NCI-H446 (cell line): ENCODE measurements around the gene SDR9C7.
"Not testable (repeated sequence)": the region's sequence is repeated elsewhere in the genome, so short reads cannot be mapped to it uniquely, and the experiment has no call there.

Experiments
- DNase-seq, 2 experiments: peaks; one replicate each; lab custom pipeline; 2025; lab: John Stamatoyannopoulos, UW

Gene SDR9C7

DNA sequence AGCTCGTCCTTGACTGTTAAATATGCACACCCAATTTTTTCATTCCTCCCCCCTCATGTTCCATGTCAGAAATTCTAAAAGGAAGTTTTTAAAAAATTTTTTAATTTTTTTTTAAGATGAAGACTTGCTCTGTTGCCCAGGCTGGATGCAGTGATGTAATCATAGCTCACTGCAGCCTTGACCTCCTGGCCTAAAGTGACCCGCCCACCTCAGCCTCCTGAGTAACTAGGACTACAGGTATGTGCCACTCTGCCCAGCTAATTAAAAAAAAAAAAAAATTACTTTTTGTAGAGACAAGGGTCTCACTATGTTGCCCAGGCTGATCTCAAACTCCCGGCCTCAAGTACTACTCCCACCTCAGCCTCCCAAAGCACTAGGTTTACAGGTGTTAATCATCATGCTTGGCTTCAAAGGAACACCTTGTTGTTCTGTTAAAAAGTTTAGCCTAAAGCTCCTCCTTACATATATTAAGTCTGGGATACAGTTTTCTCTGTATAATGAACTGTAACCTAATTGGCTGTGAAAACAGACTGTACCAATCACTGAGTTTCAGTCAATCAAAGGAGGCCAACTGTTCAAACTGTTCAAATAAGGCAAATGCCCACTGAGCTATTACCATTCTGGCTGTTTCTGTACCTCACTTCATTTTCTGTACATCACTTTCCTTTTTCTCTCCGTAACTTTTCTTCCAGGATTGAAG is 17.8 kb downstream of the SDR9C7 start:
- no peak for DNase-seq

GRCh38 chr12:56914724-56915123 is 19.5 kb downstream of the SDR9C7 start:
- no peak for DNase-seq

DNA sequence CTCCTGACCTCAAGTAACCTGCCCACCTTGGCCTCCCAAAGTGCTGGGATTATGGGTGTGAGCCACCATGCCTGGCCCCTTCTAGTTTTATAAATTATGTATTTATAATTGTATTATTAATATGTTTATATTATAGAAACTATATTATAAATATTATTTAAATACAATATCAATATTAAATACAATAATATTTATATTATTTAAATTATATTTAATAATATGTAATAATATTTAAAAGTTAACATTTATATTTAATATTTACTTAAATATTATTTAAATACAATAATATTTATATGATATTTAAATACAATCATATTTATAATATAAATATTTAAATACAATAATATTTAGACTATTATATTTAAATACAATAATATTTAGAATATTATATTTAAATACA is 20.0 kb downstream of the SDR9C7 start:
- no peak for DNase-seq

GRCh38 chr12:56909403-56909802 is 24.8 kb downstream of the SDR9C7 start:
- not testable (repeated sequence) for DNase-seq

GRCh38 chr12:56908136-56908535 is 26.1 kb downstream of the SDR9C7 start:
- no peak for DNase-seq

GRCh38 chr12:56905852-56906251 is 28.4 kb downstream of the SDR9C7 start:
- DNase-seq, result no peak

- no peak for DNase-seq
Measured at GRCh38 chr12:56903374-56903773, 30.8 kb downstream of the SDR9C7 start.

- not testable (repeated sequence) for DNase-seq
Measured at GRCh38 chr12:56901313-56901712, 32.9 kb downstream of the SDR9C7 start.

DNA sequence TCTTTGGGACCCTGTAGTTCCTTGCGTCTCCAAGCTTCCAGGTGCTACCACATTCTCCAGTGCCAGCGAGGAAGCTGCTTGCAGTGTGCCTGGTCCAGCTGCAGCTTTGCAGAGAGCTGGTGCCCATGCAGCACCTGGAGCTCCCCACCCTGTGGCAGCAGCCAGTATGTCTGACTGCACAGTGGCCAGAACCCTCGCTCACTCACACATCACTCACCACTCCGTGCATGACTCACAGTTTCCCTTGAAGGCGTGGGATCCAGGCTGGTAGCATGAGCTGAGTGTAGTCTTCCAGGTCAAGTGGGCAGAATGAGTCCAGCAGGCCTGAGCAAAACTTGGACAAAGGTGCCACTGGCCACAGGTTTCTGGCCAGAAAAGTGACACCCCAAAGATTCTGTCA is 33.6 kb downstream of the SDR9C7 start:
- DNase-seq, result no peak

DNA sequence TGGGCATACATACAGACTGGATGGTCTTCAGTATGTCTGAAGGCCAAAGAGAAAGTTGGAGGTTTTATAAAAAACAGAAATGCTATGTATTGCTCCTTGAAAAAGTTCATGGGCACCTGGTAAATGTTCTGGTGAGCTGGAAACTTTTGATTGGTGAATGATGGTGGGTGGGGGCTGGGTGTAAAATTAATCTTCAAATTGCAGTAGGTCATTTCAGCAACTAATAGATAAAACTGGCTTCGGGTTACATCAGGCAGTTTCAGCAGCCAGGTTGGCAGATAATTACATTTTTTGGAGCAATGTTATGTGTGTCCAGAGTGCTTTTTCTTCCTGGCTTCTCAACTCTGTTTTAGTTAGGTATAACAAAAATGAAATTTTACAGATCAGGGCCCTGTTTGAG is 35.3 kb downstream of the SDR9C7 start:
- no peak for DNase-seq

DNA sequence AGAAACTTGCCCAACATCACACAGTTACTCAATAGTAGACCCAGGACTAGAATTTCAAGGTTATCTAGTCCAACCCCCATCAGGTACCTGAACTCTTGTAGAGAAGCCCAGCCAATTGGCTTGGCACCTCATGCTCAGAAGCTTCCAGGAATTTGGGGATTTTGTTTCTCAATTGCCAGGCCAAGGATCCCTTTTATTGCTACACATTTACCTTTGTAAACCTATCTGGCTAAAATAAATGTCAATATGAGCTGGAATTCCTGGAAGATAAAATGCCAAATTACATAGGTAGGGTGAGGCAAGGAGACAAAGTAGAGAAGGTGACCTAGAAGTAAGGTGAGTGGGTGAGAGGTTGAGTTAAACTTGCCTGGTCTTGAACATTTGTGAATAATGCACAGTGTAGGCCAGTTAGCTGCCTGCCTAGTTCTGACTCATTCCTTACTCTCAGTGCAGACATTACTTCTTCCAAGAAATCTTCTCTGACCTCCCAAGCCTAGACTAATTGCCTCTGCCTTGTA is 36.3 kb downstream of the SDR9C7 start:
- no peak for DNase-seq

DNA sequence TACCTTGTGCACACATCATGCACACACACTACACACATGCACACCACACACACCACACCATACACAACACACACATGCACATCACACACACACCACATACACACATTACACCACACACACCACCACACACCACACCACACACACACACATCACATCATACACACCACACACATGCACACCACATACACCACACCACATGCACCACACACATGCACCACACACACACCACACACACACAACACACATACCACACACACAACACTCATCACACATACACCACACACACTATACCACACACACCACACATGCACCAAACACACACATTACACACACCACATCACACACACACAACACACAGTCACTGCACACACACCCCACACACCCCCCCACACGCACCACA is 38.1 kb downstream of the SDR9C7 start:
- DNase-seq, result no peak

DNA sequence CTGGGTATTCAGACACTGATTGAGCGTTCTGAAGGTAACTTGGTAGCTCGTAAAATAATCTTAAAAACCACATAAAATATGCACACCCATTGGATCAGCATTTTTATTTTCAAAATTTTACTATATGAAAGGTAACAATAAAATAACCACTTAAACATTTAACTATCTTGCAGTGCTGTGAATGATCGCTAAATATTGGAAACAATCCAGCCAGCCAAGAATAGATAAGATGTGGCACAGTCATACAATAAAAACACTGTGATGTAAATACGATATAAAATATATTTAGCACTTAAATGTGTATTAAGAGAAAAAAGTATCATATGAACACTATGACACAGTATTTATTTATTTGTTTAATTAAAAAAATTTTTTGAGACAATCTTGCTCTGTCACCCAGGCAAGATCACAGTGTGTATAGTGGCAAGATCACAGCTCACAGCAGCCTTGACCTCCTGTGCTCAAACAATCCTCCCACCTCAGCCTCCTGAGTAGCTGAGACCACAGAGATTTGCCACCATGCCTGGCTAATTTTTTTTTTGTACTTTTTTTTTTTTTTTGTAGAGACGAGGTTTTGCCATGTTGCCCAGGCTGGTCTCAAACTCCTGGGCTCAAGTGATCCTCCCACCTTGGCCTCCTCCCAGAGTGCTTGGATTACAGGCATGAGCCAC is 39.4 kb downstream of the SDR9C7 start:
- no peak for DNase-seq

GRCh38 chr12:56891885-56892284 is 42.3 kb downstream of the SDR9C7 start:
- DNase-seq, result not testable (repeated sequence)

DNA sequence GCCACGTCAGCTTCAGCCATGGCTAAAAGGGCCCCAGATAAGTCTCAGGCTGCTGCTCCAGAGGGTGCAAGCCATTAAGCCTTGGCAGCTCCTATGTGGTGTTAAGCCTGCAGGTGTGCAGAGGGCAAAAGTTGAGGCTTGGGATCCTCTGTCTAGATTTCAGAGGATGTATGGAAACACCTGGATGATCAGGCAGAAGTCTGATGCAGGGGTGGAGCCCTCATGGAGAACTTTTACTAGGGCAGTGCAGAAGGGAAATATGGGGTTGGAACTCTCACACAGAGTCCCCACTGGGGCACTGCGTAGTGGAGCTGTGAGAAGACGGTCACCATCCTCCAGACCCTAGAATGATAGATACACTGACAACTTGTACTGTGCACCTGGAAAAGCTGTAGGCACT is 47.9 kb downstream of the SDR9C7 start:
- no peak for DNase-seq

DNA sequence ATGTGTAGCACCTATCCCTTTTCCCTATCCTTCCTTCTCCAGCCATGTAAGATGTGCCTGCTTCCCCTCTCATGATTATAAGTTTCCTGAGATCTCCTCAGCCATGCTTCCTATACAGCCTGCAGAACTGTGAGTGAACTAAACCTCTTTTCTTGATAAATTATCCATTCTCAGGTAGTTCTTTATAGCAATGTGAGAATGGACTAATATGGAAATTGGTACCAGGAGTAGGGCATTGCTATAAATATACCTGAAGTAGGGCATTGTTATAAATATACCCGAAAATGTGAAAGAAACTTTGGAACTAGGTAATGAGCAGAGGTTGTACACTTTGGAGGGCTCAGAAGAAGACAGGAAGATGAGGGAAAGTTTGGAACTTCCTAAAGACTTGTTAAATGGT is 48.9 kb downstream of the SDR9C7 start:
- no peak for DNase-seq

GRCh38 chr12:56884421-56884820 is 49.8 kb downstream of the SDR9C7 start:
- no peak for DNase-seq

GRCh38 chr12:56882407-56882806 is 51.8 kb downstream of the SDR9C7 start:
- not testable (repeated sequence) for DNase-seq

DNA sequence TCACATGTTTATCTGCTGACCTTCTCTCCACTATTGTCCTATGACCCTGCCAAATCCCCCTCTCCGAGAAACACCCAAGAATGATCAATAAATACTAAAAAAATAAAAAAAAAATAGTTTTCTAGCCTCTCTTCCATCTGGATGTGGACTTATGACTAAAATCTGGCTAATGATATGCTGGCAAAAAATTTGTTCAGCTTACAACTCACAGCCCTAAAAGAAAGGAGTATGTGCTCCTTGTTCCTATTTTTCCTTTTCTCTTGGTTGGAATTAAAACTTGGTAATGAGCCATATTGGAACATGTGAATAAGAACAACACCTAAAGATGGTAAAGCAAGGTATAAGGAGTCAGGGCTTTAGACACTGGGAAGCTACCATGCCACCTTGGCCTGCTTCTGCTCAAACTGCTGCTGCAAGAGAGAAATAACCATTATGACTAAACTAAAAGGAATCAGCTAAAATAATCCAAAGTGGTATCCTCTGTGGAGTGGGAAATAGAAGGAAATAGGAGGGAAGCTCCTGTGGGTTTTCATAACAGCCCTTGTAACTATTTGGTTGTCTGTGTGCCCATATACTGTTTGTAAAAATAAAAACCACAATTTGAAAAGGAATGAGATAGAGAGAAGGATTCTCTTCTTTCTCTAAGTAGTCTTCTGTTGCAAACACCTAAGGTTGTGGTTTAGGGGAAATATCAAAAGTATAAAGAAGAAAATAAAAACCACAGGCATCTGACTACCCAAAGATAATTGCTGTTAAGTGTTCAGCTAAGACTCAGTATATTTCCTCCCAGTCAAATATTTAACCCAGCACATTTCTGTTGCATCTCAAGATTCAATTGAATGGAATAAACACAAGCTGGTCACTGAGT is 53.8 kb downstream of the SDR9C7 start:
- no peak for DNase-seq

GRCh38 chr12:56879240-56880124 is 54.7 kb downstream of the SDR9C7 start:
- DNase-seq, result not testable (repeated sequence)

DNA sequence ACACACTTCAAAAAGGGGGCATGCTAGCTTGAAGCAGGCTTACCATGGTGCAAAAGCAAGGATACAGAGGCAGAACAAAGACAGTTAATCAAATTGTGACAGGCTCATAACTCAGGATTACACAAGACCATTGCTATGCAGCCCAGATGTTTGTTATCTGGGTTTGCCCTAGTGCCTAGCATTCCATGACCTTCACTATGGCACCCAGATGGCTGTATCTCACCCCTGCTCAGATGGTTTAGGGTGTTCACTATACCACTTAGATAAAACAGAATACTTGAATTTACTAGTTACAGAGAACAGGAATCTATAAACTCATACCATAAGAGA is 56.2 kb downstream of the SDR9C7 start:
- no peak for DNase-seq
